Measurements from ENCODE around the gene AMHR2.

GRCh38 chr12:53462935-53463334, 39.3 kb downstream of the AMHR2 start:
- TF ChIP-seq CTCF (conservative IDR thresholded peaks at IDR 0.05 in 1 of 2, IDR thresholded peaks at IDR 0.05 in 1 of 2; ENCODE audit: extremely low read depth in 1 of 2, insufficient read depth in 1 of 2, low read depth in 1 of 2, low read length in 2 of 2), result no peak
- no peak for TF ChIP-seq EZH2 (IDR thresholded peaks at IDR 0.05; ENCODE audit: borderline replicate concordance, low read length)
